HG03060 (cell line): ENCODE data around the gene POLR3F.

Experiments used
- ATAC-seq: cut with Tn5 transposase; IDR thresholded peaks from one replicate; pipeline ENCODE4 v1.9.1; 2021; ENCODE audit warnings: low read depth, moderate number of reproducible peaks; ENCODE audit not compliant: unreplicated experiment

POLR3F gene, protein sequence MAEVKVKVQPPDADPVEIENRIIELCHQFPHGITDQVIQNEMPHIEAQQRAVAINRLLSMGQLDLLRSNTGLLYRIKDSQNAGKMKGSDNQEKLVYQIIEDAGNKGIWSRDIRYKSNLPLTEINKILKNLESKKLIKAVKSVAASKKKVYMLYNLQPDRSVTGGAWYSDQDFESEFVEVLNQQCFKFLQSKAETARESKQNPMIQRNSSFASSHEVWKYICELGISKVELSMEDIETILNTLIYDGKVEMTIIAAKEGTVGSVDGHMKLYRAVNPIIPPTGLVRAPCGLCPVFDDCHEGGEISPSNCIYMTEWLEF

DNA sequence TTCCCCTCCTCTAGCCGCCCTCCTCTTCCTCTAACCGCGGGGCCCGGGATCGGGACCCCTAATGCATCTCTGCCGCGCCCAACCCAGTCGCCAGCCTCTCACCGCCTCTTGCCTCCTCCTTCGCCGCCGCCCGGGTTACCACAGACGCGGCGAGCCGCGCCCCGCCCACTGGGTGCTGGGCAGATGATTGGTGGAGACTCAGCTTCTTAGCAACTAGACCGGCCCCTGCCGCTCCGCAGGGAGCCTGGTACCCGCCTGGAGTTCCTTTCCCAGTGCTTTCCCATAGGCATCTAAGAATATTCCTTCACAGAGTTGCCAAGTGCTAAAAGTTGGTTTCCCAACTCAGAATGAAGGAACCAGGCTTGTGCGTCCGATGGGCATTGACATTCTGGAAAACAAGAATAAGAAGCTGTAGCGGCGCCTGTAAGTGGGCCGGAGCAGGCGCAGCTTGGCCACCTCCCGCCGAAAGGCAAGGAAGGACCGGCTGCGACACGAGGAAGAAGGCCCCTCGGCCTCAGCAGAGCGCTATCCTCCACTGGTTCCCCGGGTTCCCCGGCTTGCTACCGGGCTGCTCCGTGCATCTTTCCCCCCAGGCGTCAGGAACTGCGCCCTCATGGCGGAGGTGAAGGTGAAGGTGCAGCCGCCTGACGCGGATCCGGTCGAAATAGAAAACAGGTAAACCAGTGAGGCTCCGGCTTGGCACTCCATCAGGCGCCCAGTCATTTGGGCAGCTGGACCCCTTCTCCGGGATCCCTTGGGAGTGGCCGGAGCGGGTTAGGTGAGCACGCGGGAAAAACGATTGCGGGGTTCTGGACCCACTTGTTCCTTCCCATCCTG, at the start of gene POLR3F, which contains the start of gene DZANK1:
POLR3F (plus strand) TSS at position 497 of the 837 bp plus-strand sequence; CDS start at position 614, 117 bp downstream.
DZANK1 (minus strand) TSS at position 137 of the 837 bp plus-strand sequence. CDS start 1,672 bp downstream, outside the sequence.
- ATAC-seq: peak; percentile 91

DNA sequence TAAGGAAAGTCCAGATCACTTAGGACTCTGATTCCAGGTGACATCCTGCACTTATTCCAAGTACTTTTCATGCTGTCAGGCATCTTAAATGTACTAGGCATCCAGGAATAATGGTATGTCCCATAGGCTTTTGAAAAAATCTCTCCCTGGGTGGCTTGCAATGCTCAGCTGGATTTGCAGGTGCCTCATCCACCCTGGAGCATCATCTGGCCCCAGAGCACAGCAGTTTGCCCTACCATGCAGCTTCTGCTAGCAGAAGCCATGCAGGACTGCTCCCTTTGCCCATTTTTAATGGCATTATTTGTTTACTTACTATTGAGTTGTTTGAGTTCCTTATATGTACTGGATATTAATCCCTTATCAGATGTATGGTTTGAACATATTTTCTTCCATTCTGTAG, 45.6 kb upstream of the POLR3F start:
- no peak for ATAC-seq

DNA sequence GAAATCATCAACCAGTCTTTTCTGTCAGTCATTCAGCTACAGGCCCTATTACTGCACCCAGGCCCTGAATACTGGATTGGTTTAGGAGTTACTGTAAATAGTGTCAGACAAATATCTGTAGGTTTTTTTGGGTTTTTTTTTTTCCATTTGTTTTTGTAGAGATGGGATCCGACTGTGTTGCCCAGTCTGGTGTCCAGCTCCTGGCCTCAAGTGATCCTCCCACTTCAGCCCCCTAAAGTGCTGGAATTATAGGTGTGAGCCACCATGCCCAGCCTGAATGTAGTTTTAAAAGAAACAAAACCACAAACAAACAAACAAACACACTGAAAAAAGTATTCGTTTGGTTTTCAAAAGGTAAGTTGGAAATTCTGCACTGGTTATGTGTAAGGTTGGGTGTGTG, 40.0 kb upstream of the POLR3F start:
- no peak for ATAC-seq

DNA sequence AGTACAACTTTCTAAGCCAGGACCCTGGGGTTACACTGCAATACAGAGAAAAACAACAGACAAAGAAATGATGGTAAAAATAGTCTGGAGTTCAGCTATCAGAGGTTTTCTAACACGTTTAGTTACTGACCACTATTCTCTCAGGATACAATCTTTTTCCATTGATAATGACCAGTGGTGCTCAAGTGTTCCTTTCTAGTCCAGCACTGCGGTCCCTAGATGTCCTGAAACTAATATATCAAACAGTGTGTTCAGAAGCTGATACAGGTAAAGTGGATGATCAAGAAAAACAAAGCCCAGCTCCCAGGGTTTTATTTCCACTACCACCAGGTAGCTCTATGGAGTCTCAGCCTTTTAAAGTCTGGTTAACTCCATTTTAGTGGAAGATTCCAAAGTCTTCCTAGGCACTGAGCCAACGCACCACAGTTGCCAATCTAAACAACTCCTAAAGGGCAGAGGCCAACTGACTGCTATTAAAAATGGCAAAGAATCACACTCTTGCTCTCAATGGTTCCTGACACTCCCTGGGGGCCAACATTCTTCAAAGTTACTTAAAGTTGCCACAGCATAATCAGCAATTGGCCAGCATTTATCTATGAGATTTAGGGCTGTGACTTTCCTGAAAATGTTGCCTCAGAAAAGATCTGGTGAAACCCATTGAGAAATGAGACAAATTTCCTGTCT, 38.6 kb upstream of the POLR3F start:
- no peak for ATAC-seq

DNA sequence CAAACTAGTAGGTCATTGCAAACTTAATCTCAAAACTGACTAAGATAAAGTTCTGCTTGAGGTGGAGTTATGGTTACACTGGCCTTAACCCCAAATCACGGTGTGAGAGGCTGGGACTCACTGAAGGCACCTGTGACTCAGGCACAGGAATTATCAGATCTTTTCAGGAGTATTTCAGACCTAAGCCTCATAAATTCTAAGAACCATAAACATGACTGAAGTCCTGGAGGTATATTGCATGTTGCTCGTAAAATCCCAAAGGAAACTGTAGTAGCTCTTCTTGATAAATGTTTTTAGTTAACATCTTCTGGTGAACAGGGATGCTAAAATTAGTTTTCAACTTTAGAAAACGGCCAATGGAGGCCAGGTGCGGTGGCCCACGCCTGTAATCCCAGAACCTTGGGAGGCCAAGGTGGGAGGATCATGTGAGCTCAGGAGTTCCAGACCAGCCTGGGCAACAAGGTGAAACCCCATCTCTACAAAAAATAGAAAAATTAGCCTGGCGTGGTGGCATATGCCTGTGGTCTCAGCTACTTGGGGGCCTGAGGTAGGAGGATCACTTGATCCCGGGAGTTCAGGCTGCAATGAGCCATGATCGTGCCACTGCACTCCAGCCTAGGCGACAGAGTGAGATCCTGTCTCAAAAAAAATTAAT, 36.9 kb upstream of the POLR3F start:
- ATAC-seq: no peak

DNA sequence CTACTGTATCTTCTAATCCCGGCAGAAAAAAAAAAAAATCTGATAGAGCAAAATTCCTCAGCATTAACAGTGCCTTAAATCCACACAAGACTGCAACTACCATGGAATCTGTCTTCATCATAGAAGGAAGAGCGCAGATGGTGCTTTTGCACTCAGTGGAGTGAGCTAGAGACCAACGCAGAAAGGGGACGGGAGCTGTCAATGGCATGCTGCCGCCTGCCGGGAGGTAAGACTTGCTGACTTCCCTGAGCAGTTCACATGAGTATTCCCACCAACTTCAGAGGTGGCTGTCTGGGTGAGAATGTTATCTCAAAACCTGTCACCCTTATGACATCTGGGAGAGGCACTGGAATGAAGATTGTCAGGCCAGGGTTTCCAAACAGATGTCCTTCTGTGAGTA, 36.0 kb upstream of the POLR3F start:
- ATAC-seq: no peak

DNA sequence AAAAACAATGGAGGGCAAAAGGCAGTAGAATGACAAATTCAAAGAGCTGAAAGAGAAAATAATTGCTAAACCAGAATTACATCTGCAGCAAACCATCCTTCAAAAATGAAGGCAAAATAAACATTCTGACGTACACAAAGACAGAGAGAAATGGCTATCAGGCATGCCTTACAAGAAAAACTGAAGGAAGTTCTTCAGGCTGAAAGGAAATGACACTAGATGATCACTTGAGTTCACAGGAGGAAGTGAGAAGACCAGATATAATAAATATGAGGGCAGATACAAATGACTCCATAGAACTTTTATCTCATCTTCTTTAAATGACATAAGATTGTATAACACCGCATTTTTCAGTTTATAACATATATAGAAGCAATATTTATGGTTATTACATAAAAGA, 30.3 kb upstream of the POLR3F start:
- ATAC-seq: no peak

DNA sequence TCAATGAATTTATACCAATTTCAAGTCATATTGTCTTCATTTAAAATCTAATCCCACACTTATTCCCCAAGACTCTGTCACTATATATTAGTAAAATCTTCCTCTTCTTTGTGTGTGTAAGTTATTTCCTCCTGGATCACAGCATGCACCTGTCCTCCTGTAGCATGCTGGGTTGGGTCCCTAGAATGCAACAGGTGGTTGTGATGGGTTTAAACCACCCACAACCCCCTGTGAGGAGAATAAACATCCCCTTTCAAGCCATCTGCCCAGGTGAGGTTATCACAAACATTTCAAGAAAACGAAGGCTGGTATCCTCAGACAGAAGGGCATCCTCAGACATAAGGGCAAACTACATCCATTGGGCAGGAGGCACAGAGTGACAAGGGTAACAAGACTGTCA, 26.8 kb upstream of the POLR3F start:
- ATAC-seq: no peak

DNA sequence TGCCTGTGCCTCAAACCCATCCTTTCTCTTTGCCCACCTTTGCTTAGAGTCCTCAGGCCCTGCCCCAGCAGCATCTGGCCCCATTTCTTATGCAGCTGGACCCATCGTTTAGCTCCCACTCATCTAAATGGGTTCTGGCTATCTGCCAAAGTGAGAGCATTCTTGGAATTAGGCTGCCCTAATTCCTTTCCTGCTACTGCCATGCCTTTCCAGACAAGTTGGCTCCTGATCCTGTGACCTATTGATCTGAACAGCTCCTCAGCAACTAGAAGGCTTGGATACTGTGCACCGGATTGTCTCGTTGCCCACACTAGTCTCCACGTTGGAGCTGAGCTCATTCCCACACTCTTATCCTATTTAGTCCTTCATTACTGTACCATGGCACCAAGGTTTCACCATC, 23.3 kb upstream of the POLR3F start:
- no peak for ATAC-seq

DNA sequence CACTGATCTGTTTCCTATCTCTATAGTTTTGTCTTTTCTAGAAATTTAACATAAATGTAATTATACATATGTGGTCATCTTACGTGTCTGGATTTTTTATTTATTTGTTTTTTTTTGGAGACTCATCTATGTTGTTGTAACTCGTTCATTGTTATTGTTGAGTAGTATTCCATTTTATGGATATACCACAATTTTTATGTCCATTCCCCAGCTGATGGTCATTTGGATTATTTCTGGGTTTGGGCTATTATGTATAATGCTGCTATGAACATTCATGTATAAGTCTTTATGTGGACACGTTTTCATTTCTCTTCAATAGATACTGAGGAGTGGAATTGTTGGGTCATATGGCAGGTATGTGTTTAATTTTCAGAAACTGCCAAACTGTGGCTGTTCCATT, 10.6 kb upstream of the POLR3F start:
- no peak for ATAC-seq

DNA sequence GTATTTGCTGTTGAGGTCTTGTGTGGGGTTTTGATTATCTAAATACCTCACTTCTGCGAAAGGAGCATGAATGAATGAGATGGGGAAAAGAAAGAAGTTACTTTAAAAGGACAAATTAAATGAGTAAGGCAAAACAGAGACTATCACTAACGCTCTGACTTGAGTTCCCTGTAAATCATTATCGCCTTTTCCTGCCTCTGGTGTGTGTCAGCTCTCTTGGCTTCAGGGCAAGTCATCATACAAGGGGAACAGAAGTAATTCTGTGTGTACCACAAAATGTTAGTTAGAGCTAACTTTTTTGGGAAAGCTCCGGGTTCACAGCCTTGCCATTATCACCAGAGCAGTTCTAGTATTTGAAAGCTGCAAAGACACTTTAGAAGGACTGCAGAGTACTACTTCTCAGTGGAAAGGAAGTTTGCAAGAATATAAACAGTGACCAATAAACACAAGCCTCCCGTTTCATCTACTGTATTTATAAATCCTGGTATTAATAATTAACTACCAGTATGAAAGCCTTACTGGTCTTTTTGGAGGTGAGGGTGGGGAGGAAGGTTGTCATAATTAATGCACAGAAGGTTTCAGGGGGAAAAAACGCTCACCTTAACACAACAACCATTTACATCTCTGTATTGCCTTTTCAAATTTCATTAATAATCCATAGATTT, 1.5 kb upstream of the POLR3F start:
- no peak for ATAC-seq

DNA sequence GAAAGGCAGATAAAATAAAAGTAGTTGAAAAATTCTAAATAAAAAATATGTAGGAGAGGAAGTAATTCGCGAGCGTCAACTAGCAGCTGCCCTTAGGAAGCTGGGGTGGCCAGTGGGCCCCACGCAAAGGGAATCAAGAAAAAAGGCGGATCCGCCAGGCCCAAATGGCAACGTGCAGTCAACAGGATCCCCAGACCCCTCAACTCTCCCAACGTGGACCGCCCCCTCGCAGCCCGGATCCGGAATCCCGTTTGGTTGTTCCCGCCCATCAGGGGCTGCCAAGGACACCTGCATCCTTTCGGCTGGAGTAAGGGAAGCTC, 656 bp upstream of the POLR3F start:
- no peak for ATAC-seq

DNA sequence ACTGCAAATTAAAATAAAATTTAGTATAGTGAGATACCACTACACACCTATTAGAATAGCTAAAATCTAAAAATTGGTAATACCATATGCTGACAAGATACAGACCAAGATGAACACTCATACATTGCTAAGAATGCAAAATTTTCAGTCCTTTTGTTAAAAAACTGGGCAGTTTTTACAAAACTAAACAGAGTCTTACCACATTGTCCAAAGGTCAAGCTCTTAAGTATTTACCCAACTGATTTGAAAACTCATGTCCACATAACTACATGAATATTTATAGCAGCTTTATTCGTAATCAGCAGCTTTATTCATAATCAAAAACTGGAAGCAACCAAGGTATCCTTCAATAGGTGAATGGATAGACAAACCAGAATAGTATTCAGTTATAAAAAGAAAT, 10.0 kb downstream of the POLR3F start:
- ATAC-seq: no peak

DNA sequence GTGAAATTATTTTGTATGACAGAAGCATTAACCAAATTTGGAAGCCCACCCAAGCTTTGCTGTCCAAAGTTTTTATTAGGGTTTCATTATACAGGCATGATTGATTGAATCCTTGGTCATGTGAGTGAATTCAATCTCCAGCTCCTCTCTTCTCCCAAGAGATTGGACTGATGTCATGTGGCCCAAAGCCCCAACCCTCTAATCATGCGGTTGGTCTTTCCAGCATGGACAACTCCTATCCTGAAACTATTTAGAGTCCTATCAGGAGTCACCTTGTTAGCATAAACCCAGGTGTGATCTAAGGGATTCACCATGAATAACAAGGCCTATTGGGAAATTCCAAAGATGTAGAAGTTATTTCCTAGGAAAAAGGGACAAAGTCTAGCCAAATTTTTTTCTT, 10.6 kb downstream of the POLR3F start:
- ATAC-seq: no peak

DNA sequence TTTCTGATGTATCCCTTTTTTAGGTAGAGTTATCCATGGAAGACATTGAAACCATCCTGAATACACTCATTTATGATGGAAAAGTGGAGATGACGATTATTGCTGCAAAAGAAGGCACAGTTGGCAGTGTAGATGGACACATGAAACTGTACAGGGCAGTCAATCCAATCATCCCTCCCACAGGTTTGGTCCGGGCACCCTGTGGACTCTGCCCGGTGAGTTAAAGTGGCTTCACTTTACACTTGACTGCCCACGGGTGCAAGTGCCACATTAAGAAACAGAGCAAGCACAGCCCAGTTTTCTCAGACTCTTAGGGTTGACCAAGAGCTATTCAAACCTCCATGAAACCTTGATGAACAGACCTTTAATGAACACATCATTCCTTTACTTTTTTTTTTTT, 14.4 kb downstream of the POLR3F start:
- ATAC-seq: no peak

DNA sequence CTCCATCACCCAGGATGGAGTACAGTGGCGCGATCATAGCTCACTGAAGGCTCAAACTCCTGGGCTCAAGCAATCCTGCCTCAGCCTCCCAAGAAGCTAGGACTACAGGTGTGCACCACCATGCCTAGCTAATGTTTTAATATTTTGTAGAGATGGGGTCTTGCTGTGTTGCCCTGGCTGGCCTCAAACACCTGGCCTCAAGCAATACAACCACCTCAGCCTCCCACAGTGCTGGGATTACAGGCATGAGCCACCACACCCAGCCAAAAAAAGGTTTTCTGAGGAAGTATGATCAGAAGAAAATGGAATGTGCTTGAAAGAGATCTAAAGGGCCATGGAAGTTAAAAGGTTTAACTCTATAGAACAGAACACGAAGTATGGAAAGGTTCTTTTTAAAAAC, 21.1 kb downstream of the POLR3F start:
- no peak for ATAC-seq

DNA sequence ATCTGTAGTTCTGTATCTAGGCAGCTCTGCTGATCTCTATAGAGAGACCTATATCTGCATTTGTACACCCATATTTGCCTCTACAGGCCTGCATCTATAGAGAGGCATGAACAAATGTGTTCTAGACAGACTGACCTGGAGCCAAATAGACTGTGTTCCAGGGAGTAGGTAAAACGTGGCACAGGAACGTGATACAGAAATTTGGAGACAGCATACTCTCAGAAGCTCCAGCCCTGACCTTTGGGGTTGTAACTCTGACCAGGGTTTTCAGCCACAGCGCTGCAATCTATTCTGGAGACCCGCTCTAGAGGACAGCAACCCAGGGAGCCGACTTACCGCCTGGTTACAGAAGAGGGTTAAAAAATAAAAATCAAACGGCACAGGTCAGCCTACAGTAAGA, 28.9 kb downstream of the POLR3F start:
- ATAC-seq: no peak

DNA sequence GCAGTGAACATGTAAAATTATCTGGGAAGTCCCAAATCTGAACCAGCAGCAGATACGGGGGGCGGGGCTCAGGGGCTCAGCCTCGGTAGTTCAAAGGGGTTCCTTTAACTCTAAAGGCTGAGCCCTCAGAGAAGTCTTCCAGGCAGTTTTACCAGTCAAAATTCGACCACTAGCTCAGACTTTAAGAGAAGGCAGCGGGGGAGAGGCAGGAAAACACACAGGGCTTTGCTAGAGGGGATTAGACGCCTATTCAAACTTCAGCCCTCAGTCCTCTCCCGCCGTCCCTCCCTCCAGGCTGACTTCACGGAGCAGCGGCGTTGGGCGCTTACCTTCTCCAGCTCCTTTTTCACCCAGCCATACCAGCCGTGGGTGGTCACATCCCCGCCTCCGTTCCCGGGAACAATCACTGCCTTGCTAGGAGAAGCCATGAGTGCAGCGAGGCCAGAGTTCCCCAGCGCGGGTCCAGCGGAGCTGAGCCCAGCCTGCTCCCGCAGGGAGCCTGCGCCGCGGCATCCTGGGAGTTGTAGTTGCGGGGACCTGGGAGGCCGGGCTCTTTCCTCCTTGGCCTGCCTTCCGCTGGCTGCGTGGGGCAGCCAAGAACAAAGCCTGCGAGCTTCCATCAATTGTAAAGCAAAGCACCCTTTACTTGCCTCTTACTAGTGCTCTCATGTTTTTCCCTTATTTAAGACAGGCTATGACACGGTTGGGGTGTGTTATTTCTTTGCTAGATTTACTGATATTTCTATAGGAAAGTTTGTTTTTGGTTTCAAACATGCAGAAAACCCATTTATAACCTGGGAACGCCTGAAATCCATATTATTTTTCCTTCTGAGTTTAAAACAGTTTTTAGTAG, 29.8 kb downstream of the POLR3F start, which contains the start of gene RBBP9:
RBBP9 (minus strand) TSS at position 486 of the 853 bp plus-strand sequence; CDS start at position 428, 58 bp downstream.
- peak; percentile 88 for ATAC-seq

DNA sequence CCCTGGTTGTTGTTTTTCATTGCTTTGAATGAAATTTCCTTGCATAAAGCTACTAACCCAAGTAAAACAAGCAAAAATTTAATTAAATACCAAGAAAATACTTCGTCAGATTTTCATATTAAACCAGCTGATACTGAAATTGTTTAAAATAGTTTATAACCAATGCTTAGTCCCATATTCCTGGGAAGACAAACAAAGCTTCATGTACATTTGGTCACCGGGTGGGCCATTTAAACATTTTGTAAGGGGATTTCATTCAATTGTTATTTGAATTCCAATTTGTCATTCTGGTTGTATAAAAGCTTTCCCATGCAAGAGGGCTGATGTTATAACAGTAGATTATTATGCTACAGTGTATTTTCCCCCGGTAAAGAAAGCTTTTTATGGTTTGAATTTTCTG, 30.4 kb downstream of the POLR3F start:
- ATAC-seq: no peak
